Parathyroid adenoma (tissue), 2 donors: ENCODE data around the gene RPL7L1.
A peak's percentile ranks its signal among the peaks of the same experiment; 100 is the strongest.
"Not testable (repeated sequence)": the region's sequence is repeated elsewhere in the genome, so short reads cannot be mapped to it uniquely, and the experiment has no call there.

ENCODE experiments used
- H2AFZ ChIP-seq: fragments of 300-600 bp; sonication (generic); one replicate; pipeline ENCODE4 v1.7.0; 2017; ENCODE audit warnings: antibody characterized with exemption, mild to moderate bottlenecking
- H3K27ac ChIP-seq: fragments of 300-600 bp; sonication (generic); one replicate; pipeline ENCODE4 v1.7.0; 2017
- H3K27me3 ChIP-seq: fragments of 300-600 bp; sonication (generic); one replicate; pipeline ENCODE4 v1.7.0; 2017; ENCODE audit warnings: low read length; ENCODE audit not compliant: control insufficient read depth, insufficient read depth
- H3K36me3 ChIP-seq: fragments of 300-600 bp; sonication (generic); one replicate; pipeline ENCODE4 v1.7.0; 2017; ENCODE audit warnings: low read length; ENCODE audit not compliant: control insufficient read depth, insufficient read depth
- H3K4me1 ChIP-seq: fragments of 300-600 bp; sonication (generic); one replicate; pipeline ENCODE4 v1.7.0; 2017; ENCODE audit warnings: control low read depth
- H3K4me2 ChIP-seq: fragments of 300-600 bp; sonication (generic); one replicate; pipeline ENCODE4 v1.7.0; 2017; ENCODE audit warnings: low read length
- H3K4me3 ChIP-seq: fragments of 300-600 bp; sonication (generic); one replicate; pipeline ENCODE4 v1.7.0; 2017; ENCODE audit warnings: low read depth, low read length
- H3K79me2 ChIP-seq: fragments of 300-600 bp; sonication (generic); one replicate; pipeline ENCODE4 v1.7.0; 2017; ENCODE audit warnings: control low read depth
- H3K9ac ChIP-seq: fragments of 300-600 bp; sonication (generic); one replicate; pipeline ENCODE4 v1.7.0; 2017; ENCODE audit warnings: mild to moderate bottlenecking
- H3K9me3 ChIP-seq: fragments of 300-600 bp; sonication (generic); one replicate; pipeline ENCODE4 v1.7.0; 2017; ENCODE audit warnings: low read length; ENCODE audit not compliant: control insufficient read depth
- TF ChIP-seq, protein P1 (sequence below): fragments of 300-600 bp; sonication (generic); IDR thresholded peaks from one replicate; pipeline ENCODE4 v1.7.0; 2017; ENCODE audit warnings: antibody characterized with exemption, mild to moderate bottlenecking
- donor health status: primary hyperparathyroidism.

The RPL7L1 gene

DNA sequence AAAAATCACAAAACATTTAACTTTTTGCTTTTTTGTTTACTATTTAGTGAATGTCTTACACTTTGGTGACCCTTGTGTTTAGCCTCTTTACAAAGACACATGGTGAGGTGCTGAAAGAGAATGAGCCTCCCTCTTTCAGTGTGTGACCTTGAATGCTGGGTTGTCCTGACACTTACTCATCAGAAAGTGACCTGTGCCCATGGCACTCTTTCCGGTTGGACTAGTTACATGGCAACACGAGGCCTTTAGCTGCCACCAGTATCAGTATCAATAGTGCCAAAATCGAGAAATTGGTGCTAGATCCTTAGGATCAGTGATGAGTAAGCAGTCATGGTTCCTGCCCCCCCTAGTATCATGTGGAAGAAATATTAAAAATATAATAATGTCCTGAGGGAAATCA lies 1.7 kb upstream of the RPL7L1 start:
- Histone ChIP-seq H2AFZ (peak overlapping the region; percentile 81), H3K4me3 (peak overlapping the region; percentile 18), H3K27me3 (no peaks in the 10 kb centered on the region), H3K36me3 (no peaks in the 10 kb centered on the region), H3K79me2 (peaks cover 12% of the 10 kb centered on the region), H3K9ac (no peak overlapping the region), H3K4me1 (peaks cover 5% of the 10 kb centered on the region), H3K4me2 (no peak overlapping the region), H3K27ac (no peak overlapping the region), H3K9me3 (no peaks in the 10 kb centered on the region)
- TF ChIP-seq, protein P1, sequence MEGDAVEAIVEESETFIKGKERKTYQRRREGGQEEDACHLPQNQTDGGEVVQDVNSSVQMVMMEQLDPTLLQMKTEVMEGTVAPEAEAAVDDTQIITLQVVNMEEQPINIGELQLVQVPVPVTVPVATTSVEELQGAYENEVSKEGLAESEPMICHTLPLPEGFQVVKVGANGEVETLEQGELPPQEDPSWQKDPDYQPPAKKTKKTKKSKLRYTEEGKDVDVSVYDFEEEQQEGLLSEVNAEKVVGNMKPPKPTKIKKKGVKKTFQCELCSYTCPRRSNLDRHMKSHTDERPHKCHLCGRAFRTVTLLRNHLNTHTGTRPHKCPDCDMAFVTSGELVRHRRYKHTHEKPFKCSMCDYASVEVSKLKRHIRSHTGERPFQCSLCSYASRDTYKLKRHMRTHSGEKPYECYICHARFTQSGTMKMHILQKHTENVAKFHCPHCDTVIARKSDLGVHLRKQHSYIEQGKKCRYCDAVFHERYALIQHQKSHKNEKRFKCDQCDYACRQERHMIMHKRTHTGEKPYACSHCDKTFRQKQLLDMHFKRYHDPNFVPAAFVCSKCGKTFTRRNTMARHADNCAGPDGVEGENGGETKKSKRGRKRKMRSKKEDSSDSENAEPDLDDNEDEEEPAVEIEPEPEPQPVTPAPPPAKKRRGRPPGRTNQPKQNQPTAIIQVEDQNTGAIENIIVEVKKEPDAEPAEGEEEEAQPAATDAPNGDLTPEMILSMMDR: no peak

DNA sequence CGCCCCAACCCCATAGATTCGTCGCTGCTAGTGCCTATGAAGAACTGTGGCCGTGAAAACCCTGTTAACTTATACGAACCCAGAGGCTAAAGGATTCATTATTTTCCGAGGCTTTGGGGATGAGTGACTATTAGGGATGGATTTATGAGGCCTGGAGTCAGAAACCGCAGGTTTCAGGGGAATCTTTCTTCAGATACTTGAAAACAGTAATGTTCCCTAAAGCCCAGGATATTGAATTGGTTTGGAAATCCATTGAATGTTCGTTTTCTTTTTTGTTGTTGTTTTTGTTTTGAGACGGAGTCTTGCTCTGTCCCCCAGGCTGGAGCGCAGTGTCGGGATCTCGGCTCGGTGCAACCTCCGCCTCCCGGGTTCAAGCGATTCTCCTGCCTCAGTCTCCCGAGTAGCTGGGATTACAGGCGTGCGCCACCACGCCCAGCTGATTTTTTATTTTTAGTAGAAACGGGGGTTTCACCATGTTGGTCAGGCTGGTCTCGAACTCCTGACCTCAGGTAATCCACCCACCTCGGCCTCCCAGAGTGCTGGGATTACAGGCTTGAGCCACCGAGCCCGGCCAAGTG lies 913 bp downstream of the RPL7L1 start:
- Histone ChIP-seq H3K27ac (peak overlapping the region; percentile 87), H3K4me2 (peak overlapping the region; percentile 94), H2AFZ (peak overlapping the region; percentile 94), H3K79me2 (peaks cover 12% of the 10 kb centered on the region), H3K4me3 (peak overlapping the region; percentile 96), H3K9ac (peak overlapping the region; percentile 56)
- not testable (repeated sequence) for H3K9me3 ChIP-seq, H3K36me3 ChIP-seq, H3K4me1 ChIP-seq, H3K27me3 ChIP-seq

DNA sequence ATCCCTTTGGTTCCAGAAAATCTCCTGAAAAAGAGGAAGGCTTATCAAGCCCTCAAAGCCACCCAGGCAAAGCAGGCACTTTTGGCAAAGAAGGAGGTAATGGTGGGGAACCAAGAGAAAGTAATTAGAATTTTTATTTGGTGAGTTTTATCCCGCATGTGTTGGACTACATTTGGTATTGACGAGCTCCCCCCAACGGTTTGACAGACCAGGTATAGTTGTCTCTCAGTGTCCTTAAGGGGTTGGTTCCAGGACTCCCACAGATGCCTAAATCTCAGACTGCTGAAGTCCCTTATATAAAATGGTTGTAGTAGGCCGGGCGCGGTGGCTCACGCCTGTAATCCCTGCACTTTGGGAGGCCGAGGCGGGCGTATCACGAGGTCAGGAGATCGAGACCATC lies 1.5 kb downstream of the RPL7L1 start:
- Histone ChIP-seq H3K79me2 (peaks cover 12% of the 10 kb centered on the region), H3K4me2 (peak overlapping the region; percentile 94), H3K4me3 (peak overlapping the region; percentile 96), H3K27ac (peak overlapping the region; percentile 87)
- H3K36me3 ChIP-seq, H3K27me3 ChIP-seq, H3K4me1 ChIP-seq, H3K9ac ChIP-seq, H3K9me3 ChIP-seq, H2AFZ ChIP-seq: not testable (repeated sequence)

DNA sequence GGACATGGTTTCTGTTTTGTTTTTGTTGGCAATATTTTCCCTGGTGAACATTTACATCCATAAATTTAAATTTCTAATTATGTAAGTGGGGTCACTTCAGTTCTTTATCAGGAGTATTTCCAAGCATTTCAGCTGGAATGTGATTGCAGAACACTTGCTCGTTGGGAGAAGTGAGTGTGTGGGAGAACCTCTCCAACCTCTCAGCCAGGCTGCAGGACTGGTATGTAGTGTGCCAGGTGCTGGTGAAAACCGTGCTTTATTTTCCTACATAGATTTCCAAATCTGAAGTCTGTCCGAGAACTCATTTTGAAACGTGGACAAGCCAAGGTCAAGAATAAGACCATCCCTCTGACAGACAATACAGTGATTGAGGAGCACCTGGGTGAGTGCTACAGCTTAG lies 6.3 kb downstream of the RPL7L1 start:
- H2AFZ ChIP-seq: no peak overlapping the region
- TF ChIP-seq, protein P1: no peak
- H3K27me3 ChIP-seq: no peaks in the 10 kb centered on the region
- no peak overlapping the region for H3K4me2 ChIP-seq
- H3K4me3 ChIP-seq: no peak overlapping the region
- no peaks in the 10 kb centered on the region for H3K9me3 ChIP-seq
- no peak overlapping the region for H3K27ac ChIP-seq
- peaks cover 4% of the 10 kb centered on the region for H3K4me1 ChIP-seq
- no peak overlapping the region for H3K9ac ChIP-seq
- H3K36me3 ChIP-seq: no peaks in the 10 kb centered on the region
- peaks cover 4% of the 10 kb centered on the region for H3K79me2 ChIP-seq

DNA sequence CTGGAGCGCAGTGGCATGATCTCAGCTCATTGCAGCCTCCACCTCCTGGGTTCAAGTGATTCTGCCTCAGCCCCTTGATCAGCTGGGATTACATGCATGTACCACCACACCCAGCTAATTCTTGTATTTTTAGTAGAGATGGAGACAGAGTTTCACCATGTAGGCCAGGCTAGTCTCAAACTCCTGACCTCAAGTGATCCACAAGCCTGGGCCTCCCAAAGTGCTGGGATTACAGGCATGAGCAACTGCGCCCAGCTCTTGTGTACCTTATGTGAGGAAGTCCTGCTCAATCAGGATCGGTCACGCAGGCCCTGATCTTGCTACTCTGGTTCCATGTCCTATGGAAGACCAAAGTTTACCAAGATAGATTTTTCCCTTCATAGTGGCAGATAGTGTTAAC lies 8.8 kb downstream of the RPL7L1 start:
- not testable (repeated sequence) for H3K79me2 ChIP-seq, H3K36me3 ChIP-seq, H3K9ac ChIP-seq, H3K4me2 ChIP-seq, H3K27me3 ChIP-seq, H2AFZ ChIP-seq, H3K4me1 ChIP-seq, H3K4me3 ChIP-seq, H3K9me3 ChIP-seq, H3K27ac ChIP-seq

DNA sequence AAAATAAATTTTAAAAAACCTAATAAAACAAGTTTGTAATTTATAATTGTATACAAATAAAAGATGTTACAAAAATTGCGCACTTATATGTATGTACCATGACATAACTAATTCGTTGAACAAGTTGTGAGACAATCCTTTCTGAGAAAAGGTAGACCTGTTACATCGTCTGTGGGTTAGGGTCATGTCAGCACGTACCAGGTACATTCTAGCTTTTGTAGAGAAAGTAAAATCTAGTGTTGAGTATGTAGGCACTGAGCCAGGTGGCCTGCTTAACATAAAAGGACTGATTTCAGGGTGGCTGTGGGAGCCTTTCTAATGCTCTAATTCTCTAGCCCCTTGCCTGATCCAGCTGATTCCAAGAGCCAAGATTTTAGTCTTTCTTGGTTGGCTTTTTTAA lies 10.4 kb downstream of the RPL7L1 start:
- Histone ChIP-seq H3K36me3 (no peaks in the 10 kb centered on the region), H3K79me2 (no peaks in the 10 kb centered on the region), H3K4me1 (no peaks in the 10 kb centered on the region), H2AFZ (peak overlapping the region; percentile 93), H3K27me3 (no peaks in the 10 kb centered on the region), H3K27ac (peak overlapping the region; percentile 95), H3K9ac (no peak overlapping the region), H3K4me3 (peak overlapping the region; percentile 89), H3K9me3 (no peaks in the 10 kb centered on the region), H3K4me2 (peak overlapping the region; percentile 80)
- TF ChIP-seq, protein P1: no peak
